ENCODE results near the gene PSMC1.

PSMC1 gene

DNA sequence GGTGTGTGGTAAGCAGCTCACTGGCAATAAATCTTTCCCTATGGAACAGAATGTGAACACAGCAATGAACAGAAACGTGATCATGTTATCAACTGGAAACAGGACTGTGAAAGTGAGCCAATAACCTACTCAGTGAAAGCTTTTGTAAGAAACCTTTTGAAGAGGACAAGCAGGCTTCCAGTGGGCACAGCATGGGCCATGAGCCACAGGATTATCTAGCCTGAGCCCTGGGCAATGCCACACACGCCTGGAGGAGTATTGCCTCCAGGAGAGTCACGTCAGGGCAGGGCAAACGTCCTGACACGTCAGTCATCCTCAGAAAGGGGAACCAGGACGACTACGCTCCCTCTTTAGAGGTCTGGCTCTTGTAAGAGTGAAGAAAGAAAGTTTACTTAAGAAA is 43.1 kb downstream of the PSMC1 start:
- no peaks in the 10 kb centered on the region for H3K9me2 ChIP-seq (replicated peaks; ENCODE audit: insufficient read depth, low read length)
- no peak overlapping the region for H3K27ac ChIP-seq (ENCODE audit: low read length)
- no peak overlapping the region for H3K9ac ChIP-seq (ENCODE audit: low read length)
- no peaks in the 10 kb centered on the region for H3K79me2 ChIP-seq (ENCODE audit: low read length)
- H2AFZ ChIP-seq (ENCODE audit: low read length): no peak overlapping the region
- H3F3A ChIP-seq (ENCODE audit: insufficient read depth, low read length): no peaks in the 10 kb centered on the region
- H3K36me3 ChIP-seq (replicated peaks; ENCODE audit: insufficient read depth, low read length): no peaks in the 10 kb centered on the region
- no peaks in the 10 kb centered on the region for H4K20me1 ChIP-seq (ENCODE audit: insufficient read depth, low read length)
- H3K27me3 ChIP-seq (replicated peaks; ENCODE audit: insufficient read depth, low read length): no peaks in the 10 kb centered on the region
- no peak for DNase-seq
- H3K4me3 ChIP-seq (ENCODE audit: low read length): no peak overlapping the region
- no peaks in the 10 kb centered on the region for H3K9me3 ChIP-seq (replicated peaks; ENCODE audit: insufficient read depth, low read length)
- H3K4me1 ChIP-seq (ENCODE audit: low read length): no peaks in the 10 kb centered on the region
- H3K4me2 ChIP-seq (ENCODE audit: low read depth, low read length): no peak overlapping the region
- TF ChIP-seq EZH2 (optimal IDR thresholded peaks at IDR 0.05; ENCODE audit: low read depth, low read length) (no peak), EZH2phosphoT487 (IDR thresholded peaks at IDR 0.05; ENCODE audit: low read length) (no peak)
- TF ChIP-seq, protein P1, sequence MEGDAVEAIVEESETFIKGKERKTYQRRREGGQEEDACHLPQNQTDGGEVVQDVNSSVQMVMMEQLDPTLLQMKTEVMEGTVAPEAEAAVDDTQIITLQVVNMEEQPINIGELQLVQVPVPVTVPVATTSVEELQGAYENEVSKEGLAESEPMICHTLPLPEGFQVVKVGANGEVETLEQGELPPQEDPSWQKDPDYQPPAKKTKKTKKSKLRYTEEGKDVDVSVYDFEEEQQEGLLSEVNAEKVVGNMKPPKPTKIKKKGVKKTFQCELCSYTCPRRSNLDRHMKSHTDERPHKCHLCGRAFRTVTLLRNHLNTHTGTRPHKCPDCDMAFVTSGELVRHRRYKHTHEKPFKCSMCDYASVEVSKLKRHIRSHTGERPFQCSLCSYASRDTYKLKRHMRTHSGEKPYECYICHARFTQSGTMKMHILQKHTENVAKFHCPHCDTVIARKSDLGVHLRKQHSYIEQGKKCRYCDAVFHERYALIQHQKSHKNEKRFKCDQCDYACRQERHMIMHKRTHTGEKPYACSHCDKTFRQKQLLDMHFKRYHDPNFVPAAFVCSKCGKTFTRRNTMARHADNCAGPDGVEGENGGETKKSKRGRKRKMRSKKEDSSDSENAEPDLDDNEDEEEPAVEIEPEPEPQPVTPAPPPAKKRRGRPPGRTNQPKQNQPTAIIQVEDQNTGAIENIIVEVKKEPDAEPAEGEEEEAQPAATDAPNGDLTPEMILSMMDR (IDR thresholded peaks at IDR 0.05; ENCODE audit: low read length): no peak

DNA sequence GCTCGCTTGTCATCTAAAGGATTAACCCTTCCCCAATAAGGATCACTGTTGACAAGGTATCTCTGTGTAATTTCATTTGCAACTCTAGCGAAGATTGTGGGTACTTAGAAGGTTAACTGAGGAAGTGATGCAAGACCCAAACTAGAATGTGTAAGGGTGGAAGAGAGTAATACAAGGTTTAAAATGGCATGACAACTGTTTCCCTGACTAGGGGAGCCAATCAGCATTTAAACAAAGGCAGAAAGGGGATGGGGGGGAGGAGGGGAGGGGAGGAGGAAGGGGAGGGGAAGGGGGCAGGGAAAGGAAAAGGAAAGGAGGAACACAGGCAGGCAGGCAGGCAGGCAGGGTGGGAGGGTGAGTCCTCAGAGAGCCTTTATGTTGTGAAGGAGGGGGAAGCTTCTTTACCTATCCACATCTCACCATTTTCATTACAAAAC is 44.3 kb downstream of the PSMC1 start:
- Histone ChIP-seq H3K9me3 (replicated peaks; ENCODE audit: insufficient read depth, low read length) (no peaks in the 10 kb centered on the region), H3K79me2 (ENCODE audit: low read length) (no peaks in the 10 kb centered on the region), H4K20me1 (ENCODE audit: insufficient read depth, low read length) (no peaks in the 10 kb centered on the region), H3F3A (ENCODE audit: insufficient read depth, low read length) (no peaks in the 10 kb centered on the region), H3K27ac (ENCODE audit: low read length) (no peak overlapping the region), H3K9ac (ENCODE audit: low read length) (no peak overlapping the region), H2AFZ (ENCODE audit: low read length) (no peak overlapping the region), H3K4me3 (ENCODE audit: low read length) (no peak overlapping the region), H3K36me3 (replicated peaks; ENCODE audit: insufficient read depth, low read length) (no peaks in the 10 kb centered on the region), H3K9me2 (replicated peaks; ENCODE audit: insufficient read depth, low read length) (no peaks in the 10 kb centered on the region), H3K27me3 (replicated peaks; ENCODE audit: insufficient read depth, low read length) (no peaks in the 10 kb centered on the region), H3K4me1 (ENCODE audit: low read length) (no peaks in the 10 kb centered on the region), H3K4me2 (ENCODE audit: low read depth, low read length) (no peak overlapping the region)
- TF ChIP-seq, protein P1 (IDR thresholded peaks at IDR 0.05; ENCODE audit: low read length): no peak
- no peak for TF ChIP-seq EZH2phosphoT487 (IDR thresholded peaks at IDR 0.05; ENCODE audit: low read length)
- no peak for TF ChIP-seq EZH2 (optimal IDR thresholded peaks at IDR 0.05; ENCODE audit: low read depth, low read length)
- DNase-seq: no peak

DNA sequence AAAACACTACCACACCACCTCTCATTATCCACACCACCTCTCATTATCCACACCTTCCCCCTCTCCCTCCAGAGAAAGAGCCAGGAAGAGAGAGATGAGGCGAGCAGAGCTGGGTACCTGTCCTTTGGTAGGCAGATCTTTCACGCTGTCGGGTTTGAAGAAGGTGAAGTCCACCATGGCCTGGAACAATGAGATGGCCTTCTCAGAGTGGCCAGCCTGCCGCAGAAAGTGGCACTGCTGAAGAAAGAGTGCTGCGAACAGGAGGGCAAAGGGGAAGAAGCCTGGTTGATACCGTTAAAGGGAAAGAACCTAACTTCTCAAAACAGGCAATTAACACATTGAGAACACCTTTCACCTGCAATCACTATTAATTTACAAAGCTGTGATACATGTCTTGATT is 44.8 kb downstream of the PSMC1 start:
- H3K36me3 ChIP-seq (replicated peaks; ENCODE audit: insufficient read depth, low read length): no peaks in the 10 kb centered on the region
- no peaks in the 10 kb centered on the region for H3K9me2 ChIP-seq (replicated peaks; ENCODE audit: insufficient read depth, low read length)

More for the DNA sequence above, 44.8 kb downstream of the PSMC1 start:
- no peak for DNase-seq
- no peak overlapping the region for H3K4me2 ChIP-seq (ENCODE audit: low read depth, low read length)
- TF ChIP-seq EZH2phosphoT487 (IDR thresholded peaks at IDR 0.05; ENCODE audit: low read length) (no peak), EZH2 (optimal IDR thresholded peaks at IDR 0.05; ENCODE audit: low read depth, low read length) (no peak)
- TF ChIP-seq, protein P1 (IDR thresholded peaks at IDR 0.05; ENCODE audit: low read length): no peak
- no peak overlapping the region for H3K4me3 ChIP-seq (ENCODE audit: low read length)
- H3K27me3 ChIP-seq (replicated peaks; ENCODE audit: insufficient read depth, low read length): no peaks in the 10 kb centered on the region
- no peaks in the 10 kb centered on the region for H4K20me1 ChIP-seq (ENCODE audit: insufficient read depth, low read length)
- H3K4me1 ChIP-seq (ENCODE audit: low read length): no peaks in the 10 kb centered on the region
- H3F3A ChIP-seq (ENCODE audit: insufficient read depth, low read length): no peaks in the 10 kb centered on the region
- no peaks in the 10 kb centered on the region for H3K79me2 ChIP-seq (ENCODE audit: low read length)
- no peak overlapping the region for H3K9ac ChIP-seq (ENCODE audit: low read length)
- H3K9me3 ChIP-seq (replicated peaks; ENCODE audit: insufficient read depth, low read length): no peaks in the 10 kb centered on the region
- H3K27ac ChIP-seq (ENCODE audit: low read length): no peak overlapping the region
- H2AFZ ChIP-seq (ENCODE audit: low read length): no peak overlapping the region
